Omental fat pad (tissue), 4 donors: ENCODE measurements around the gene NPB. TPM values are rescaled to one million over a fixed set of nuclear protein-coding genes. Genes with fewer than 3 reads are reported as not detected.

Experiments
- ATAC-seq: fragments of 150-250 bp; one replicate; pipeline ENCODE4 v1.9.1; 2016; ENCODE audit warnings: mild to moderate bottlenecking, moderate library complexity; ENCODE audit not compliant: low FRiP score
- DNase-seq: peaks from one replicate; pipeline ENCODE4 v3.0.0-alpha.2; 2019; ENCODE audit warnings: low spot score
- total RNA-seq, 4 donors: library from RNA; depleted of rRNA; stranded (reverse); fragments of >200 nt; gene quantifications; one replicate each; pipeline ENCODE4 v1.1.0, GENCODE V29; 2016
- TF ChIP-seq, protein P1 (sequence below), 3 donors: fragments of 450-650 bp; IDR thresholded peaks; one replicate each; pipeline ENCODE4 v1.5.1; 2016 to 2017; ENCODE audit warnings: antibody characterized with exemption in 3 of 3, mild to moderate bottlenecking in 3 of 3, moderate library complexity in 2 of 3

NPB gene
- total RNA-seq, 4 donors from 2014 or later, result 1.4 TPM; not detected in 3

DNA sequence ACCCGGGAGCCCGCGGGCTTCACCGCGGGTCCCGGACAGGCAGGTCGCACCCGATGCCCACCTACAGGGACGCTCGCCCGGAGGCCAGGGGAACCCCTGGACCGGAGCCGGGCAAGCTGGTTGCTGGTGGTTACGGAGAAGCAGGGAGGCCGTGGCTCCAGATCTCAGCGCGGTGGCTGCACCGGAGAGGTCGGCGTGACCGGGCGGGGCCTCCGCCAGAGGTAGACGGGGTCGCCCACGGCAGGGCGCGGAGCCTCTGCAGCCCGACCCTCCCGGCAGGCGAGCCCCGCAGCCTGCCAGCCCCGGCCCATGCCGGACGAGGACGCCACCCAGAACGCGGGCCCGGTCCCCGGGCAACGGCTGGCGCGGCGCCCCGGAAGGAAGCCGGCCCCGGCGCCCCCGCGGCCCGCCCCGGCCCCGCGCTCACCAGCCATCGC is 8.8 kb downstream of the NPB start:
- DNase-seq (no peak), ATAC-seq (peak; percentile 6)
- TF ChIP-seq, protein P1, sequence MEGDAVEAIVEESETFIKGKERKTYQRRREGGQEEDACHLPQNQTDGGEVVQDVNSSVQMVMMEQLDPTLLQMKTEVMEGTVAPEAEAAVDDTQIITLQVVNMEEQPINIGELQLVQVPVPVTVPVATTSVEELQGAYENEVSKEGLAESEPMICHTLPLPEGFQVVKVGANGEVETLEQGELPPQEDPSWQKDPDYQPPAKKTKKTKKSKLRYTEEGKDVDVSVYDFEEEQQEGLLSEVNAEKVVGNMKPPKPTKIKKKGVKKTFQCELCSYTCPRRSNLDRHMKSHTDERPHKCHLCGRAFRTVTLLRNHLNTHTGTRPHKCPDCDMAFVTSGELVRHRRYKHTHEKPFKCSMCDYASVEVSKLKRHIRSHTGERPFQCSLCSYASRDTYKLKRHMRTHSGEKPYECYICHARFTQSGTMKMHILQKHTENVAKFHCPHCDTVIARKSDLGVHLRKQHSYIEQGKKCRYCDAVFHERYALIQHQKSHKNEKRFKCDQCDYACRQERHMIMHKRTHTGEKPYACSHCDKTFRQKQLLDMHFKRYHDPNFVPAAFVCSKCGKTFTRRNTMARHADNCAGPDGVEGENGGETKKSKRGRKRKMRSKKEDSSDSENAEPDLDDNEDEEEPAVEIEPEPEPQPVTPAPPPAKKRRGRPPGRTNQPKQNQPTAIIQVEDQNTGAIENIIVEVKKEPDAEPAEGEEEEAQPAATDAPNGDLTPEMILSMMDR (IDR thresholded peaks at IDR 0.05), result no peak

DNA sequence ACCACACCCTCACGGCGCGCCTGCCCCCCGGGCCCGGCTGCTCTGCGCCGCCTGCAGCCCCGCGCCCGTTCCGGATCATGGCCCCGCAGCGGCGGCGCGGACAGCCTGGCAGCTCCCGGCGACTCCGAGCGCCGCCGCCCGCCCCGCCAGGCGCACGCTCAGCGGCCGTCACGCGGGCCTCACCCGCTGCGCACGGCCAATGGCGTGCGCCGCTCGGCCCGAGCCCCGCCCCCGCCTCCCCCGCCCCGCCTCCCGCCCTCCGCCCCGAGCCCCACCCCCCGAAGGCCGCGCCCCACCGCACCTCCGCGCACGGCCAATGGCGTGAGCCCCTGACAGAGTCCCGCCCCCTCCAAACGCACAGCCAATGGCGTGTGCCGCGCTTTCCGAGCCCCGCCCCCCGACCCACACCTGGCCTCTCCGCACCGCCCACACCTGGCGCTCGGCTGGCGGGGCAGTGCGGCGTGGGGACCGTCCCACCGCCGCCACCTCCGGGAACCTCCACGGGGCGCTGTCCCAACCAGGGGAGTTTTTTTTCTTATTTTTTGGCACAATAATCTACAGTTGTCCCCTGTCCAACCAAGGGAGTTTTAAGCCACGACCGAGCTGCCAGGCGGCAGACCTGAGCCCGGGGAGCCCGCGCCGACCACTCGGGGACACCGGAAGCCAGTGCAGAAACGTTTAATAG is 9.4 kb downstream of the NPB start, which contains the start of gene PCYT2:
Gene PCYT2, minus strand, starts transcription at position 123 of the 685 bp plus-strand sequence. Its CDS starts 44 bp downstream, at position 79.
- ATAC-seq, result peak; percentile 81
- TF ChIP-seq, protein P1 (IDR thresholded peaks at IDR 0.05), result no peak
- peak; percentile 42 for DNase-seq

DNA sequence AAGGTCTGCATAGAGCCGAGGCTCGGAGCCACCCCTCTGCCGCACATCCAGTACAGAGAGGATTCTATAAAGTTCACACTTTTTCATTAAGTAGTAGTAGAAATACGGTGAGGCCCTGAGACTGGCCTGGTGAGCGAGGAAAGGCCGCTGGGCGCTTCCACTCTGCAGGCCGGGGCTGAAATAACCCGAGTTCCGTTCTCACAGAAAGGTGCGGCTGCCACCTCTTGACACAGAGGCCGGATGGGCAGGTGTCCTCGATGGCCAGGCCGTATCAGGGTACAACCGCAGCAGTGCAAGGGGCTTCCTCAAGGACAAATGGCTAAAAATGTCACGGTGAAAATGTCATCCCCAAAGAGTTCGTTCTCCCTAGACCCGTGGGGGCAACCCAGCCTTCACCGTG is 9.9 kb downstream of the NPB start:
- TF ChIP-seq, protein P1 (IDR thresholded peaks at IDR 0.05), result no peak
- no peak for DNase-seq
- no peak for ATAC-seq

DNA sequence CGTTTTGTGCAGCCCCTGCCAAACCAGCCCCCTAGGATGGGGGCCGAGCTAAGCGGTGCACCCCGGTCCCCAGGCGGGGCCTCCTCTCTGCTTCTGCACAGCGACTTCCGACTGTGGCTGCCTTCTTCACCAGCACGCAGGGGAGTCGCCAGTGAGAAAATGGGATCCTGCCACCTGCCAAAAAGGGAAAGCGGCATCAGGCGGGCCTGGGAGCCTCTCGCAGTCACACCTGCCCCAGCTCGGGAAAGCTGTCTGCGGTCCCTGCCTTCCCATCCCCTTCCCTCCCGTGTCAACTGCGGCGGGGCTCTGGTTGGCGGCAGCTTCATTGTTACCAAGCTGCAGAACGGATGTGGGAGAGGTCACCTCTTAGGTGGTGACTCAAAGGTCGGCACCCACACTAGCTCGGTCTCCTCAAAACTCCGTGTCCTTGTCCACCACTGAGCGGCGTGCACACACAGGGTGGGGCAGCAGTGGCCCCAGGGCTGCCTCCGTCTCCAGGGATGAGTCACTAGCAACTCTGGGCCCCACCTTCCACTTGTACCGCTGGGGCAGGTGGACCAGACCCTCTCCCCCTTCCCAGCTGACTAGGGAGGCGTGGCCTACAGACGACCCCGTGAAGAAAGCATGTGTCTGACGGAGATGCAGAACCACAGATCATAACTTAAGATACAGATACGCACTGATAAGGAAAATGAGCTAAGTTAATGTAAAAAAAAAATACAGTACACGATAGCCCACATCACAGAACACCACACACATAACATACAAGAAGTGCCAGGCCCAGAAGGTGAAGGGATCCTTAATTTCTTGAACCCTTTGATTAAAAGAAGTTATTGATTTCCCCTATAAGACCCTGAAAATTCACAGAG is 10.6 kb downstream of the NPB start:
- DNase-seq, result no peak

DNA sequence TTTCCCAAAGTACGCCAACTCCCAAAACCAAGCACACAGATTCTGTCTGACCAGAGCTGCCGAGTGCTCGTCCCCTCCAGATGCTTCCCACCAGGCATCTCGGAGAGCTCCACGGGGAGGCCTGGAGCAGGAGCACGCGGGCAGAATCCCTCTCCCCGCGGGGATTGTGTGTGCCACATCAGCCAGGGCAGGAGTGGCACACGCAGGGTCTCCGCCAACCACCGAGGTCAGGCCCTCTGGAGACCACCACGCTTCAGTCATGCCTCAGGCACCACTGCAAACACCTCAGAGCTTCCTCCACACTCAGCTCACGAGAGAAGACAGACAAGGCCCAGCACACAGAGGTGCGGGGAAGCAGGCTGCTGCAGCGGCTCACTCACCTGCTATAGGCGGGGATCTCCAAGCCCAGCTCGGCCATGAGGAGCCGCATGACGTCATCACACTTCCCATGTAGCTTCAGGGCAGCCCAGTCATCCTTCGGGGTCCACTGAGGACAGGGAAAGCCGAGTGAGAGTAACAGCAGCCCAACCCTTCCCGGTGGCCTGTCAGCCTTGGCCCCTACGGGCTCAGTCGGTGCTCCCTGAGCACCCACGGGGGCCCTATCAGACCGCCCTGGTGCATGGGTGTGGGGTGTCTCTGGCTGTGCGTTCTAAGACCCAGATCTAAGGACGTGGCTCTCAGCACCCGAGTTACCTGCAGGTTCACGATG is 11.5 kb downstream of the NPB start:
- DNase-seq (no peak), ATAC-seq (no peak)
- TF ChIP-seq, protein P1 (IDR thresholded peaks at IDR 0.05), result no peak

More for the DNA sequence above, 10.6 kb downstream of the NPB start:
- TF ChIP-seq, protein P1 (IDR thresholded peaks at IDR 0.05), result no peak
- no peak for ATAC-seq

DNA sequence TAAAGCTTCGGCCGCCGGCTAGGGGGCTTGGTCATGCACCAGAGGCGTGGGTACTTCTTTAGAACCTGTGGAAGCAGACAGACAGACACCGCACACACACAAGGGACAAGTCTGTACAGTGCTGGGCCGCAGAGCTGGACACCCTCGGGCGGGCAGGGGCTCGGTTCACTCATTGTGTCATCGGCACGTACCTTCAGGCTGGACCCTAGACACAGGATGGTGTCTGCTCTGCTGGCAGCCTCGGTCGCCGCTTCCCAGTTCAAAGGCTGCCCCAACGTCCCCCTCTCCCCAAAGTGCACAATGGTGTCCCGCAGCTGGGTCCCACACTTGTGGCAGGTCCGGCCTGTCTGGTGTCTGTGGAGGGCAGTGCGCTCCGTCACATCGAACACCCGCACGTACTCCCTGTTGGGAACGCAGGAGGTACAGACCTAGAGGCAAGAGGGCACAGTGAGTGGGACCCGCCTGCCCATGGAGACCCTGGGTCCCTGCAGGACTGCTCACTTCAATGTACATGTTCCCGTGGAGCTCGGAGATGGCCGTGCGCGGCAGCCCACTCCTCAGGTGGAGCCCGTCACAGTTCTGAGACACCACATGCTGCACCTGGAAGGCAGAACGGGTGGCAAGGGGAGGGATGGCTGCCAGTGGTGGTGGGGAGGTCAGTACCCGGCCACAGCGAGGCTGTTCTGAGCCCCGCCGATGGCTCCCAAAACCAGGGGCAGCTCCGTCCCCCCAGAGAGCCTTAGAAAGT is 12.2 kb downstream of the NPB start:
- ATAC-seq, result no peak
- TF ChIP-seq, protein P1 (IDR thresholded peaks at IDR 0.05), result no peak
- DNase-seq, result no peak
